HS-27A (cell line): Measurements from ENCODE around the gene NOVA1.

Experiments used
- DNase-seq: peaks from one replicate; pipeline ENCODE4 v3.0.0-alpha.2; 2012; ENCODE audit warnings: low read depth, missing footprints

Gene NOVA1

GRCh38 chr14:26444822-26445221 is 153.0 kb downstream of the NOVA1 start:
- DNase-seq, result no peak

GRCh38 chr14:26443654-26444053 is 154.2 kb downstream of the NOVA1 start:
- DNase-seq, result no peak

GRCh38 chr14:26429205-26429604 is 168.6 kb downstream of the NOVA1 start:
- DNase-seq, result no peak

- no peak for DNase-seq
Observed at GRCh38 chr14:26427097-26427496, 170.7 kb downstream of the NOVA1 start.

GRCh38 chr14:26424537-26424936 is 173.3 kb downstream of the NOVA1 start:
- DNase-seq, result no peak

- no peak for DNase-seq
Observed at GRCh38 chr14:26415618-26416123, 182.2 kb downstream of the NOVA1 start.

- DNase-seq, result no peak
Observed at GRCh38 chr14:26414926-26415325, 182.9 kb downstream of the NOVA1 start.

- DNase-seq, result no peak
Observed at GRCh38 chr14:26414103-26414502, 183.7 kb downstream of the NOVA1 start.

- no peak for DNase-seq
Observed at GRCh38 chr14:26412421-26412820, 185.4 kb downstream of the NOVA1 start.

- no peak for DNase-seq
Observed at GRCh38 chr14:26410189-26410685, 187.6 kb downstream of the NOVA1 start.

GRCh38 chr14:26404927-26405326 is 192.9 kb downstream of the NOVA1 start:
- DNase-seq, result no peak

- DNase-seq, result no peak
Observed at GRCh38 chr14:26403760-26404159, 194.1 kb downstream of the NOVA1 start.

GRCh38 chr14:26402126-26402525 is 195.7 kb downstream of the NOVA1 start:
- no peak for DNase-seq

GRCh38 chr14:26401179-26401968 is 196.5 kb downstream of the NOVA1 start:
- DNase-seq, result no peak

GRCh38 chr14:26400373-26400772 is 197.5 kb downstream of the NOVA1 start:
- no peak for DNase-seq

GRCh38 chr14:26398616-26399015 is 199.2 kb downstream of the NOVA1 start:
- no peak for DNase-seq
